H9 (cell line): Measurements from ENCODE around the gene IL1A. TPM values are rescaled to one million over a fixed set of nuclear protein-coding genes. Genes with fewer than 3 reads are reported as not detected.
A peak's percentile ranks its signal among the peaks of the same experiment; 100 is the strongest.

Source experiments
- DNase-seq: peaks from one replicate; pipeline ENCODE4 v3.0.0-alpha.2; 2017
- H2AFZ ChIP-seq: one replicate; pipeline ENCODE4 v1.6.1; 2013; ENCODE audit warnings: mild to moderate bottlenecking, low read length, control low read depth, moderate library complexity
- H2AK5ac ChIP-seq: 2 replicates; pipeline ENCODE4 v1.6.1; 2013; ENCODE audit warnings: low read length, control low read depth, mixed read lengths; ENCODE audit not compliant: insufficient read length
- H2BK120ac ChIP-seq: one replicate; pipeline ENCODE4 v1.6.1; 2013; ENCODE audit warnings: low read depth, mild to moderate bottlenecking, low read length, control low read depth, inconsistent platforms; ENCODE audit not compliant: poor library complexity, severe bottlenecking
- H2BK12ac ChIP-seq: 2 replicates; pipeline ENCODE4 v1.6.1; 2013; ENCODE audit warnings: low read length, control low read depth, mixed read lengths, low read depth; ENCODE audit not compliant: insufficient read length
- H2BK15ac ChIP-seq: 2 replicates; pipeline ENCODE4 v1.6.1; 2013; ENCODE audit warnings: low read depth, low read length, control low read depth
- H2BK20ac ChIP-seq: one replicate; pipeline ENCODE4 v1.6.1; 2013; ENCODE audit warnings: low read depth, mild to moderate bottlenecking, low read length, control low read depth, inconsistent platforms; ENCODE audit not compliant: poor library complexity, severe bottlenecking
- H2BK5ac ChIP-seq: 2 replicates; pipeline ENCODE4 v1.6.1; 2013; ENCODE audit warnings: low read length, control low read depth, mixed read lengths; ENCODE audit not compliant: insufficient read length
- H3K14ac ChIP-seq: 2 replicates; pipeline ENCODE4 v1.6.1; 2013; ENCODE audit warnings: low read length, control low read depth; ENCODE audit not compliant: insufficient read depth
- H3K18ac ChIP-seq: 2 replicates; pipeline ENCODE4 v1.6.1; 2013; ENCODE audit warnings: low read depth, mild to moderate bottlenecking, mixed read lengths, low read length, control low read depth; ENCODE audit not compliant: insufficient read length
- H3K23ac ChIP-seq: 2 replicates; pipeline ENCODE4 v1.6.1; 2013; ENCODE audit warnings: low read length, control low read depth, mixed read lengths, low read depth; ENCODE audit not compliant: insufficient read length
- H3K23me2 ChIP-seq: 2 replicates; pipeline ENCODE4 v1.6.1; 2013; ENCODE audit warnings: low read depth, mild to moderate bottlenecking, mixed read lengths, low read length, control low read depth; ENCODE audit not compliant: insufficient read length, poor library complexity, severe bottlenecking
- H3K27ac ChIP-seq: 2 replicates; pipeline ENCODE4 v1.5.1; 2013; ENCODE audit warnings: low read length, control low read depth, mixed read lengths, low read depth; ENCODE audit not compliant: insufficient read length
- H3K27me3 ChIP-seq: 2 replicates; pipeline ENCODE4 v1.6.1; 2013; ENCODE audit warnings: low read length, control low read depth, inconsistent platforms; ENCODE audit not compliant: insufficient read depth
- H3K4ac ChIP-seq: 2 replicates; pipeline ENCODE4 v1.6.1; 2013; ENCODE audit warnings: low read depth, mild to moderate bottlenecking, control low read depth, inconsistent platforms, low read length, moderate library complexity
- H3K4me1 ChIP-seq: 2 replicates; pipeline ENCODE4 v1.6.1; 2013; ENCODE audit warnings: low read length, control low read depth, inconsistent platforms; ENCODE audit not compliant: insufficient read depth
- H3K4me2 ChIP-seq: 2 replicates; pipeline ENCODE4 v1.6.1; 2013; ENCODE audit warnings: low read length, control low read depth, mixed read lengths; ENCODE audit not compliant: insufficient read length, insufficient read depth
- H3K56ac ChIP-seq: 2 replicates; pipeline ENCODE4 v1.6.1; 2013; ENCODE audit warnings: low read depth, mild to moderate bottlenecking, mixed read lengths, low read length, control low read depth; ENCODE audit not compliant: insufficient read length
- H3K79me1 ChIP-seq: 2 replicates; pipeline ENCODE4 v1.6.1; 2013; ENCODE audit warnings: low read depth, mild to moderate bottlenecking, moderate library complexity, low read length, control low read depth, inconsistent platforms; ENCODE audit not compliant: insufficient read depth, poor library complexity, severe bottlenecking
- H3K79me2 ChIP-seq: 2 replicates; pipeline ENCODE4 v1.6.1; 2013; ENCODE audit warnings: low read length, control low read depth, inconsistent platforms; ENCODE audit not compliant: insufficient read depth
- H3K9ac ChIP-seq: 2 replicates; pipeline ENCODE4 v1.6.1; 2013; ENCODE audit warnings: low read length, control low read depth, mixed read lengths; ENCODE audit not compliant: insufficient read length; ENCODE audit errors: extremely low read depth
- H3K9me3 ChIP-seq: one replicate; pipeline ENCODE4 v1.6.1; 2013; ENCODE audit warnings: low read depth, low read length, inconsistent platforms; ENCODE audit not compliant: control insufficient read depth
- H3T11ph ChIP-seq: one replicate; pipeline ENCODE4 v1.6.1; 2013; ENCODE audit warnings: mild to moderate bottlenecking, low read length, control low read depth, inconsistent platforms
- H4K20me1 ChIP-seq: one replicate; pipeline ENCODE4 v1.6.1; 2013; ENCODE audit not compliant: control insufficient read depth, insufficient read length, insufficient read depth
- H4K5ac ChIP-seq: 2 replicates; pipeline ENCODE4 v1.6.1; 2013; ENCODE audit warnings: low read depth, mild to moderate bottlenecking, mixed read lengths, low read length, control low read depth; ENCODE audit not compliant: insufficient read length
- H4K8ac ChIP-seq: replicated peaks from 2 replicates; pipeline ENCODE4 v1.6.1; 2013; ENCODE audit warnings: low read length, control low read depth, mixed read lengths, low read depth; ENCODE audit not compliant: insufficient read length
- H4K91ac ChIP-seq: 2 replicates; pipeline ENCODE4 v1.6.1; 2013; ENCODE audit warnings: low read depth, mild to moderate bottlenecking, moderate library complexity, mixed read lengths, low read length, control low read depth; ENCODE audit not compliant: insufficient read length
- H3K27ac Mint-ChIP-seq, 3 experiments: 2 replicates in 2 of 3; 3 replicates in 1 of 3; pipeline ENCODE4 v1.8.0; 2020 to 2021; ENCODE audit warnings: mixed read lengths in 3 of 3, mild to moderate bottlenecking in 1 of 3, moderate library complexity in 1 of 3
- H3K27me3 Mint-ChIP-seq: 2 replicates; pipeline ENCODE4 v1.8.0; 2021; ENCODE audit warnings: low read depth, mild to moderate bottlenecking, moderate library complexity, mixed read lengths
- H3K36me3 Mint-ChIP-seq, 3 experiments: 2 replicates in 2 of 3; 3 replicates in 1 of 3; pipeline ENCODE4 v1.8.0; 2020 to 2021; ENCODE audit warnings: low read depth in 3 of 3, mixed read lengths in 3 of 3; ENCODE audit not compliant: insufficient read depth in 1 of 3
- H3K4me1 Mint-ChIP-seq, 2 experiments: 2 replicates each; pipeline ENCODE4 v1.8.0; 2020; ENCODE audit warnings: mixed read lengths in 2 of 2
- H3K4me3 Mint-ChIP-seq, 2 experiments: 2 replicates in 1 of 2; 3 replicates in 1 of 2; pipeline ENCODE4 v1.8.0; 2020 to 2021; ENCODE audit warnings: mild to moderate bottlenecking in 2 of 2, mixed read lengths in 2 of 2, moderate library complexity in 1 of 2
- H3K9me3 Mint-ChIP-seq, 2 experiments: 2 replicates in 1 of 2; 3 replicates in 1 of 2; pipeline ENCODE4 v1.8.0; 2020; ENCODE audit warnings: mild to moderate bottlenecking in 2 of 2, mixed read lengths in 2 of 2, moderate library complexity in 1 of 2
- WGBS: extraction: QIAGEN DNeasy Blood & Tissue Kit; methylation state at CpG from one replicate; pipeline ENCODE4 v1.1.7; 2013; ENCODE audit warnings: missing lambda C conversion rate, low lambda C conversion rate, mixed read lengths; ENCODE audit not compliant: insufficient read length; ENCODE audit errors: extremely low coverage; 5-methylcytosine and 5-hydroxymethylcytosine counted together
- total RNA-seq: library from RNA; stranded (reverse); gene quantifications from 2 replicates; pipeline ENCODE4 v1.2.1, GENCODE V29; 2021
- TF ChIP-seq, protein P1 (sequence below): fragments of 200-600 bp; sonication (generic); conservative IDR thresholded peaks from 3 replicates; pipeline ENCODE4 v1.8.0; 2021; ENCODE audit warnings: antibody characterized with exemption, mild to moderate bottlenecking

IL1A gene
- total RNA-seq, 1 experiment from 2014 or later = 0.35 TPM

DNA sequence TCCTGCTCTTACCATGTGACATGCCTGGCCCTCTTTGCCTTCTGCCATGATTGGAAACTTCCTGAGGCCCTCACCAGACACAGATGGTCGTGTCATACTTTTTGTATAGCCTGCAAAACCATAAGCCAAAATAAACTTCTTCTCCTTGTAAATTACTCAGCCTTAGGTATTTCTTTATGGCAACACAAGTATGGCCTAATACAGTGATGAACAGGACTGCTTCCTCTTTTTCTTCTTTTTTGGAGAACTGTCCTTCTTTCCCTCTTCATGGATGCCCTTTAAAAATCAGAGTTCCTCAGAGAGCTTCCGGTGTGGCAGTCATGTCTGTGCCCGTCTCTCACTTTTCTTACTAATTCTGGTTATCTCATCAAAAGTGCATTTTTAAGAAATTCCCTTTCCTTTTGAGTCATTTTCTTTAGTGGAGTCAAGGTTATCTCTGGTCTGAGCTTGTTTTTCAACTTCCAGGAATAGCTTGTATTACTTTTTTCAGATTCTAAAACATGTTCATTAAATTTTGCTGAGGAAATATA, 9.2 kb upstream of the IL1A start:
- H2BK20ac ChIP-seq = no peak overlapping the region
- H2BK120ac ChIP-seq = no peak overlapping the region
- no peaks in the 10 kb centered on the region for H3K27me3 ChIP-seq
- no peak overlapping the region for H2BK12ac ChIP-seq
- no peak overlapping the region for H3T11ph ChIP-seq
- no peaks in the 10 kb centered on the region for H3K79me1 ChIP-seq
- no peak overlapping the region for H2AFZ ChIP-seq
- Mint-ChIP-seq H3K27me3 (no peaks in the 10 kb centered on the region), H3K4me3 (no peak overlapping the region), H3K9me3 (peaks cover 10 to 17% of the 10 kb centered on the region in 2 experiments; a peak in 4 of 5 replicates), H3K36me3 (peaks cover 1 to 11% (median 3%) of the 10 kb centered on the region in 3 experiments; a peak in 4 of 7 replicates), H3K27ac (peak overlapping the region in 1 of 3 experiments; percentile 20; a peak in 1 of 7 replicates), H3K4me1 (peaks cover 27 to 57% of the 10 kb centered on the region in 2 experiments)
- no peak overlapping the region for H4K8ac ChIP-seq
- H3K79me2 ChIP-seq = no peaks in the 10 kb centered on the region
- DNase-seq = no peak
- H3K23ac ChIP-seq = no peak overlapping the region
- H4K91ac ChIP-seq = no peak overlapping the region
- TF ChIP-seq, protein P1, sequence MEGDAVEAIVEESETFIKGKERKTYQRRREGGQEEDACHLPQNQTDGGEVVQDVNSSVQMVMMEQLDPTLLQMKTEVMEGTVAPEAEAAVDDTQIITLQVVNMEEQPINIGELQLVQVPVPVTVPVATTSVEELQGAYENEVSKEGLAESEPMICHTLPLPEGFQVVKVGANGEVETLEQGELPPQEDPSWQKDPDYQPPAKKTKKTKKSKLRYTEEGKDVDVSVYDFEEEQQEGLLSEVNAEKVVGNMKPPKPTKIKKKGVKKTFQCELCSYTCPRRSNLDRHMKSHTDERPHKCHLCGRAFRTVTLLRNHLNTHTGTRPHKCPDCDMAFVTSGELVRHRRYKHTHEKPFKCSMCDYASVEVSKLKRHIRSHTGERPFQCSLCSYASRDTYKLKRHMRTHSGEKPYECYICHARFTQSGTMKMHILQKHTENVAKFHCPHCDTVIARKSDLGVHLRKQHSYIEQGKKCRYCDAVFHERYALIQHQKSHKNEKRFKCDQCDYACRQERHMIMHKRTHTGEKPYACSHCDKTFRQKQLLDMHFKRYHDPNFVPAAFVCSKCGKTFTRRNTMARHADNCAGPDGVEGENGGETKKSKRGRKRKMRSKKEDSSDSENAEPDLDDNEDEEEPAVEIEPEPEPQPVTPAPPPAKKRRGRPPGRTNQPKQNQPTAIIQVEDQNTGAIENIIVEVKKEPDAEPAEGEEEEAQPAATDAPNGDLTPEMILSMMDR = no peak
- H3K14ac ChIP-seq = no peak overlapping the region
- H4K20me1 ChIP-seq = no peaks in the 10 kb centered on the region
- no peak overlapping the region for H3K27ac ChIP-seq
- no peaks in the 10 kb centered on the region for H3K4me1 ChIP-seq
- no peak overlapping the region for H3K9ac ChIP-seq
- no peak overlapping the region for H3K18ac ChIP-seq
- H3K23me2 ChIP-seq = no peaks in the 10 kb centered on the region
- H3K4ac ChIP-seq = no peak overlapping the region
- no CpG with 5 or more reads among the region's 3 CpGs for WGBS
- H3K9me3 ChIP-seq = no peaks in the 10 kb centered on the region
- H3K56ac ChIP-seq = no peak overlapping the region
- H2AK5ac ChIP-seq = no peak overlapping the region
- H3K4me2 ChIP-seq = no peak overlapping the region
- no peak overlapping the region for H4K5ac ChIP-seq
- no peak overlapping the region for H2BK5ac ChIP-seq
- no peak overlapping the region for H2BK15ac ChIP-seq
